HG03196 (cell line): ENCODE results near the gene KLHL1.

Experiments used
- ATAC-seq: cut with Tn5 transposase; IDR thresholded peaks from one replicate; pipeline ENCODE4 v1.9.1; 2021; ENCODE audit not compliant: unreplicated experiment

KLHL1 gene

DNA sequence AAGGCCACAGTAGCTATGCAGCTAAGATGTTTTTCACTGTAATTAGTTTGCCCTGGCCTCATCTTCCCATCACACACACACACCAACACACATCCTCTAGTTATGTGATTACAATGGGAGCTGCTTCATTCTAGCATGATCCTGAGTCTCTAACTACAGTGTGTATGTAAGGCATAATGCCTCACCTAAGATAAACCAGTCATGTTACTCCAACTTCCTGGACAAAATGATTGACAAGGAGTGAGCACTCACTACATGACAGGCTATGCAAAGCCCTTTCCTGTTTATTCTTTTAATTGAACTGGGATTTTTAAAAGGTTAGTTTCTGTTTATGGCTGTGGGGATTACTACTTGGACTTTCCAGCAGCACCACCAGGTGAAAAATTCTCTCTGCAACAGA, 401.4 kb downstream of the KLHL1 start:
- ATAC-seq: no peak

- ATAC-seq: no peak
Observed at GRCh38 chr13:69704311-69704710, 403.9 kb downstream of the KLHL1 start.

- ATAC-seq: no peak
Observed at GRCh38 chr13:69690999-69691398, 417.3 kb downstream of the KLHL1 start.

GRCh38 chr13:69683921-69684686, 424.1 kb downstream of the KLHL1 start:
- ATAC-seq: no peak

- ATAC-seq: no peak
Observed at GRCh38 chr13:69681722-69682121, 426.5 kb downstream of the KLHL1 start.

DNA sequence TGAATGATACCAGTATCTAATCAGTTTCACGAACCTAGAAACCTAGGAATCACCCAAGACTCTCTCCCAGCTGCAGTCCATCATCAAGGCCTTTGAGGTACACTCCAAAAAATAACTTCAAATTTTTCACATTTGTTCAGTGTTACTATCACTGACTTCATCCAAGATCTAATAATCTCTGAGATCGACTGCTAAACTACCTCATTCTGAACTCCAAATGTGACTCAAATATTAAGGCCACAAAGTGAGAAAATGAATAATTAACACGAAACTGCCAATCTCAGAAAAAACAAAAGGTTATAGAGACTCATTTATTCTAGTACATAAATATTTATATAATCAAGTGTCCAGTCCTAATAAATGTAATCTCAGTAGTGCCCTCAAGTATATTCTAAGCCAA, 430.9 kb downstream of the KLHL1 start:
- ATAC-seq: no peak

DNA sequence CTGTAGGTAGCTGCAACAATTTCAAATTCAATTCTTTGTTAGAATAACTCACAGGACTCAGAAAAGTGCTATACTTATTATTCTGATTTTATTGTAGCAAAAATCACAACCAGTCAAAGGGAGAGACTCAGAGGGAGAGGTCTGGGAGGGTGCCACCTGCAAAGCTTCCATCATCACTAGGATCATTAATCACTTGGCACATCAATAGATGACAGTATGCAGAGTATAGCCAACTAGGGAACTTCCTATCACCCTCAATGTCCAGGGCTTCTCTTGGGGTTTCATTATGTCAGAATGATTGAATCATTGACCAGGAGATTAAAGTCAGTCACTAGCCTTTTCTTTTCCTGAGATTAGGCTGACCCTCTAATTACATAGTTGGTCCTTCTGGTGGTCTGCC, 432.0 kb downstream of the KLHL1 start:
- ATAC-seq: no peak

DNA sequence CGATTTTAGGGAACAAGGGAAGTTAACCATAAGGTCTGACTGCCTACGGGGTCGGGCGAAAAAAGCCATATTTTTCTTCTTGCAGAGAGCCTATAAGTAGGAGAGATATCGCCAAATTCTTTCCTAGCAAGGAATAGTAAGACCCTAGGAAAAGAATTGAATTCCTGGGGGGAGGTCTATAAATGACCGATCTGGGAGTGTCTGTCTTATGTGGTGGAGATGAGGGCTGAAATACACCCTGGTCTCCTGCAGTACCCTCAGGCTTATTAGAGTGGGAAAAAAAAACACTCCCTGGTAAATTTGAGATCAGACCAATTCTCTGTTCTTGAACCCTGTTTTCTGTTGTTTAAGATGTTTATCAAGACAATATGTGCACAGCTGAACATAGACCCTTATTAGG, 448.1 kb downstream of the KLHL1 start:
- no peak for ATAC-seq

GRCh38 chr13:69657676-69658075, 450.6 kb downstream of the KLHL1 start:
- ATAC-seq: no peak

DNA sequence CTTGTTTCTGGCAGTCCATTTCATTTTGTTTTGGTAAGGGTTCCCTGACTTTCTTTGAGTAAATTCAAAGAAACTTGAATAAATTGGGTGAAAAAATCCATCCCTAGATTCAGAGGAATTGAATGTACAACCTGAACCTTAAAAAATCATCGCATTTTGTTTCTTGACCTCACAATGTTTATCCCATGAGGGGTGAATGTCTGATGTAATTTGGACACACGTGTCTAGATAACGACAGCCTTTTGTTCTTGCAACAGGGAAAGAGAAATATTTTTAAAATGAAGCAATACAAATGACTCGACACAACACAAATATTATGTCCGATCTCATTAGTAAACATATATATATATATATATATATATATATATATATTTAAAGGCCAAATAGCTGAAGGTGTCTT, 453.9 kb downstream of the KLHL1 start:
- ATAC-seq: no peak
